ENCODE results near the gene SYT7. TPM values are rescaled to one million over a fixed set of nuclear protein-coding genes. Genes with fewer than 3 reads are reported as not detected.

The SYT7 gene
- total and polyA plus RNA-seq, 2 of the 4 experiments (the other 2 are of a cell fraction), result under 0.01 to 0.19 TPM

DNA sequence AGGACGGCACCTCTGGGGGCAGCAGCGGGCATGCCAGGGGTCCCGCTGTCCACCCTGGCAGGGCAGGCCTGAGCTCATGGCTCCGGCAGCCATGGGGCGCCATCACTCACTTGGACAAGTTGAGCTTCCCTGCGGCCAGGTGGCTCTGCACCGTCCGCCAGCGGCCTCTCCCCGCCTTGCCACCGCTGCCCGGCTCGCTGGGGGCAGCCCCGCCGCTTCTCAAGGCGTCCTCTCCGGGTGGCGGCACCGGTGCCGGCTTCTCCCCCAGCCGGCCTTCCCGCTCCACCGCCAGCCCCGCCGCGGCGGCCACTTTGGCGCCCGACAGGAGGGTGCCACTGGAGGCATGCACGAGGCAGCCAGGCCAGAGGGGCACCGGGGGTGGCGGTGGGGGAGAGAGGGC, 35.0 kb downstream of the SYT7 start:
- peaks cover 9% of the 10 kb centered on the region; the same call in 1 of the 2 replicates for H3K27me3 ChIP-seq (ENCODE audit: control insufficient read depth, insufficient read depth, low read length)
- no peak for TF ChIP-seq MAZ (IDR thresholded peaks at IDR 0.05; ENCODE audit: borderline replicate concordance, low read depth, low read length)
- TF ChIP-seq NFE2L2 (IDR thresholded peaks at IDR 0.05; ENCODE audit: low read depth, low read length), result no peak
- no peak for TF ChIP-seq FOS (IDR thresholded peaks at IDR 0.05; ENCODE audit: low read depth, low read length)
- no peak for TF ChIP-seq USF2 (IDR thresholded peaks at IDR 0.05; ENCODE audit: low read depth, low read length)
- no peak for TF ChIP-seq CHD1 (IDR thresholded peaks at IDR 0.05; ENCODE audit: low read depth, low read length)
- TF ChIP-seq, protein P1, sequence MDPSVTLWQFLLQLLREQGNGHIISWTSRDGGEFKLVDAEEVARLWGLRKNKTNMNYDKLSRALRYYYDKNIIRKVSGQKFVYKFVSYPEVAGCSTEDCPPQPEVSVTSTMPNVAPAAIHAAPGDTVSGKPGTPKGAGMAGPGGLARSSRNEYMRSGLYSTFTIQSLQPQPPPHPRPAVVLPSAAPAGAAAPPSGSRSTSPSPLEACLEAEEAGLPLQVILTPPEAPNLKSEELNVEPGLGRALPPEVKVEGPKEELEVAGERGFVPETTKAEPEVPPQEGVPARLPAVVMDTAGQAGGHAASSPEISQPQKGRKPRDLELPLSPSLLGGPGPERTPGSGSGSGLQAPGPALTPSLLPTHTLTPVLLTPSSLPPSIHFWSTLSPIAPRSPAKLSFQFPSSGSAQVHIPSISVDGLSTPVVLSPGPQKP (IDR thresholded peaks at IDR 0.05; ENCODE audit: borderline replicate concordance, low read depth, low read length), result no peak
- TF ChIP-seq MAFK (IDR thresholded peaks at IDR 0.05; ENCODE audit: low read depth, low read length), result no peak
- no peak for TF ChIP-seq CEBPB (IDR thresholded peaks at IDR 0.05; ENCODE audit: low read depth, low read length)
- no peak for TF ChIP-seq RAD21 (IDR thresholded peaks at IDR 0.05; ENCODE audit: low read length)
- no peak for TF ChIP-seq RCOR1 (IDR thresholded peaks at IDR 0.05; ENCODE audit: insufficient replicate concordance, low read length)
- no peak for TF ChIP-seq BHLHE40 (IDR thresholded peaks at IDR 0.05; ENCODE audit: low read depth, low read length)
- TF ChIP-seq POLR2A (IDR thresholded peaks at IDR 0.05; ENCODE audit: low read depth, low read length), result no peak
- no peak for TF ChIP-seq CTCF (conservative IDR thresholded peaks at IDR 0.05; ENCODE audit: low read depth, low read length)
- CTCF ChIA-PET, result no interaction called here
- no peak overlapping the region for H2AK9ac ChIP-seq (replicated peaks; ENCODE audit: low read depth, low read length, poor library complexity)
- ATAC-seq (ENCODE audit: low read depth) (no peak), DNase-seq (no peak)
- H3K4me2 ChIP-seq (ENCODE audit: low read depth, low read length), result no peak overlapping the region
- no peaks in the 10 kb centered on the region for H4K20me1 ChIP-seq (ENCODE audit: insufficient read depth, low read length)
- H2BK5ac ChIP-seq (ENCODE audit: low read depth, low read length, poor library complexity, severe bottlenecking), result no peak overlapping the region
- WGBS, 2 experiments (ENCODE audit: extremely low coverage in 2 of 2, insufficient read length in 1 of 2), result 83% methylated on average over 15 of the region's 32 CpGs; no CpG with 5 or more reads in 1 of the 2 experiments
- H3K9ac ChIP-seq (ENCODE audit: low read depth, low read length), result no peak overlapping the region
- no peak overlapping the region for H2AK5ac ChIP-seq (ENCODE audit: low read depth, low read length)
- no peaks in the 10 kb centered on the region for H3K9me3 ChIP-seq (ENCODE audit: control insufficient read depth, insufficient read depth, low read length)
- in situ Hi-C loops (cut with MboI; ENCODE audit: low sequenced_read_pairs), result no loop called here
- no peak overlapping the region for H2BK20ac ChIP-seq (ENCODE audit: low read depth, low read length)
- no peaks in the 10 kb centered on the region for H3K79me1 ChIP-seq (ENCODE audit: low read depth in 1 of 2, low read length in 2 of 2)
- no peak overlapping the region for H2BK120ac ChIP-seq (ENCODE audit: low read depth, low read length)
- POLR2A ChIA-PET (ENCODE audit: unreplicated experiment), result no interaction called here
- H3K4me3 ChIP-seq (ENCODE audit: insufficient read depth, low read depth, low read length), result no peak overlapping the region
- H4K91ac ChIP-seq (ENCODE audit: insufficient read depth, low read depth, low read length), result no peak overlapping the region
- H3K9me1 ChIP-seq (ENCODE audit: insufficient read depth, low read length), result no peaks in the 10 kb centered on the region
- H2AFZ ChIP-seq (replicated peaks; ENCODE audit: low read length, poor library complexity), result no peak overlapping the region
- no peak overlapping the region for H3K56ac ChIP-seq (ENCODE audit: extremely low read depth, insufficient read depth, low read length)
- H3K18ac ChIP-seq (ENCODE audit: low read depth, low read length), result no peak overlapping the region
- no peak overlapping the region for H3K23ac ChIP-seq (ENCODE audit: low read depth, low read length)
- no peaks in the 10 kb centered on the region for H3K36me3 ChIP-seq (ENCODE audit: control insufficient read depth, insufficient read depth, low read length)
- H3K27ac ChIP-seq (ENCODE audit: insufficient read depth, low read length), result no peak overlapping the region
- no TSS peak for BruUV-seq (replicated peaks)
- intact Hi-C loops (cut with micrococcal nuclease), result no loop called here
- H4K5ac ChIP-seq (ENCODE audit: low read depth, low read length), result no peak overlapping the region
- no peak overlapping the region for H3K4ac ChIP-seq (ENCODE audit: low read depth, low read length)
- H3K14ac ChIP-seq (replicated peaks; ENCODE audit: low read depth, low read length), result no peak overlapping the region
- dilution Hi-C loops (cut with HindIII; ENCODE audit: low sequenced_read_pairs, unreplicated experiment), result no loop called here
- H2BK15ac ChIP-seq (ENCODE audit: low read depth, low read length), result no peak overlapping the region
- peaks cover 13% of the 10 kb centered on the region for H3K4me1 ChIP-seq (ENCODE audit: control insufficient read depth, insufficient read depth, low read length)
- no peak overlapping the region for H4K8ac ChIP-seq (ENCODE audit: low read depth in 2 of 2, low read length in 2 of 2)

Data from IMR-90 (cell line).